Neural cell (in vitro differentiated cells): Measurements from ENCODE around the gene TPPP. TPM values are rescaled to one million over a fixed set of nuclear protein-coding genes. Genes with fewer than 3 reads are reported as not detected.

Experiments
- H2AFZ ChIP-seq: fragments of 200-600, 300-800 bp; sonication (generic), shearing (Covaris generic); 2 replicates; pipeline ENCODE4 v1.6.0; 2014; ENCODE audit warnings: low read depth, mild to moderate bottlenecking, antibody characterized with exemption, low read length, moderate library complexity
- H3F3A ChIP-seq: fragments of 200-600 bp; shearing (Covaris generic); 2 replicates; pipeline ENCODE4 v1.6.1; 2016; ENCODE audit warnings: mild to moderate bottlenecking, moderate library complexity, mixed read lengths, antibody characterized with exemption, low read length; ENCODE audit not compliant: insufficient read depth, poor library complexity, severe bottlenecking
- H3K27ac ChIP-seq: fragments of 200-600, 300-800 bp; sonication (generic), shearing (Covaris generic); 2 replicates; pipeline ENCODE4 v1.5.1; 2014; ENCODE audit warnings: mild to moderate bottlenecking, low read length, moderate library complexity
- H3K27me3 ChIP-seq: fragments of 300-800, 200-600 bp; sonication (generic), shearing (Covaris generic); 2 replicates; pipeline ENCODE4 v1.6.0; 2014; ENCODE audit warnings: mild to moderate bottlenecking, low read depth, low read length, moderate library complexity; ENCODE audit not compliant: insufficient read depth
- H3K36me3 ChIP-seq: fragments of 300-800, 200-600 bp; sonication (generic), shearing (Covaris generic); 2 replicates; pipeline ENCODE4 v1.5.1; 2014; ENCODE audit warnings: mild to moderate bottlenecking, antibody characterized with exemption, low read length, moderate library complexity; ENCODE audit not compliant: insufficient read depth
- H3K4me2 ChIP-seq: fragments of 300-800, 200-600 bp; sonication (generic), shearing (Covaris generic); 2 replicates; pipeline ENCODE4 v1.6.0; 2014; ENCODE audit warnings: mild to moderate bottlenecking, low read length
- H3K4me3 ChIP-seq: fragments of 300-800, 200-600 bp; sonication (generic), shearing (Covaris generic); 2 replicates; pipeline ENCODE4 v1.5.1; 2014; ENCODE audit warnings: mild to moderate bottlenecking, low read length, moderate library complexity
- H3K79me2 ChIP-seq: fragments of 200-600 bp; shearing (Covaris generic); replicated peaks from 2 replicates; pipeline ENCODE4 v1.6.0; 2014; ENCODE audit warnings: mild to moderate bottlenecking, low read length, moderate library complexity; ENCODE audit not compliant: insufficient read depth
- H3K9ac ChIP-seq: fragments of 300-800, 200-600 bp; sonication (generic), shearing (Covaris generic); 2 replicates; pipeline ENCODE4 v1.6.1; 2016; ENCODE audit warnings: mild to moderate bottlenecking, low read length, mixed read lengths
- H3K9me2 ChIP-seq: fragments of 200-600 bp; shearing (Covaris generic); 2 replicates; pipeline ENCODE4 v1.6.1; 2016; ENCODE audit warnings: mild to moderate bottlenecking, low read length, mixed read lengths; ENCODE audit not compliant: insufficient read depth
- H3K9me3 ChIP-seq: fragments of 200-600, 300-800 bp; sonication (generic), shearing (Covaris generic); 2 replicates; pipeline ENCODE4 v1.6.1; 2016; ENCODE audit warnings: mild to moderate bottlenecking, mixed run types, low read length, moderate library complexity, mixed read lengths
- H4K20me1 ChIP-seq: fragments of 200-600 bp; shearing (Covaris generic); 2 replicates; pipeline ENCODE4 v1.6.1; 2016; ENCODE audit warnings: mild to moderate bottlenecking, mixed run types; ENCODE audit not compliant: insufficient read depth
- CTCF ChIP-seq: fragments of 450-650 bp; IDR thresholded peaks from 2 replicates; pipeline ENCODE4 v1.5.1; 2014; ENCODE audit warnings: antibody characterized with exemption, mild to moderate bottlenecking, moderate library complexity; ENCODE audit not compliant: poor library complexity, severe bottlenecking
- EP300 ChIP-seq: fragments of 450-650 bp; conservative IDR thresholded peaks from 2 replicates; pipeline ENCODE4 v1.6.1; 2014; ENCODE audit warnings: antibody characterized with exemption, mild to moderate bottlenecking, moderate library complexity; ENCODE audit not compliant: poor library complexity, severe bottlenecking
- EZH2 ChIP-seq: fragments of 200-600, 300-800 bp; shearing (Covaris generic), sonication (generic); IDR thresholded peaks from 2 replicates; pipeline ENCODE4 v1.6.1; 2014; ENCODE audit warnings: antibody characterized with exemption, low read length, borderline replicate concordance, mild to moderate bottlenecking; ENCODE audit not compliant: insufficient read depth, poor library complexity, severe bottlenecking
- MXI1 ChIP-seq: fragments of 450-650 bp; conservative IDR thresholded peaks from 2 replicates; pipeline ENCODE4 v1.6.1; 2014; ENCODE audit warnings: antibody characterized with exemption, mild to moderate bottlenecking; ENCODE audit not compliant: poor library complexity, severe bottlenecking
- POLR2AphosphoS5 ChIP-seq: IDR thresholded peaks from 2 replicates; pipeline ENCODE4 v1.6.1; 2012
- RAD21 ChIP-seq: fragments of 450-650 bp; conservative IDR thresholded peaks from 2 replicates; pipeline ENCODE4 v1.6.1; 2014; ENCODE audit warnings: antibody characterized with exemption, mild to moderate bottlenecking, moderate library complexity
- REST ChIP-seq: IDR thresholded peaks from 2 replicates; pipeline ENCODE4 v1.6.1; 2012; ENCODE audit warnings: borderline replicate concordance
- SMC3 ChIP-seq: fragments of 450-650 bp; conservative IDR thresholded peaks from 2 replicates; pipeline ENCODE4 v1.6.1; 2014; ENCODE audit warnings: antibody characterized with exemption, mild to moderate bottlenecking, moderate library complexity; ENCODE audit not compliant: poor library complexity
- TAF1 ChIP-seq: IDR thresholded peaks from 2 replicates; pipeline ENCODE4 v1.6.1; 2012; ENCODE audit warnings: low read depth
- polyA plus RNA-seq: library from polyadenylated mRNA; depleted of rRNA; stranded (reverse); fragments of >200 nt; gene quantifications from 2 replicates; pipeline ENCODE4 v1.2.3, GENCODE V29; 2014

Gene TPPP
- polyA plus RNA-seq, 1 donor from 2014 or later, result 9.9 TPM

GRCh38 chr5:619444-619843, 73.7 kb downstream of the TPPP start:
- no peak for TF ChIP-seq MXI1
- no peak for TF ChIP-seq TAF1
- TF ChIP-seq SMC3, result no peak
- Histone ChIP-seq H3K4me3 (no peak overlapping the region), H3F3A (no peaks in the 10 kb centered on the region), H3K9ac (no peak overlapping the region), H4K20me1 (no peaks in the 10 kb centered on the region), H3K4me2 (no peak overlapping the region), H3K27me3 (no peaks in the 10 kb centered on the region), H3K9me2 (no peaks in the 10 kb centered on the region), H3K27ac (no peak overlapping the region), H2AFZ (no peak overlapping the region), H3K79me2 (peaks cover 8% of the 10 kb centered on the region), H3K36me3 (no peaks in the 10 kb centered on the region), H3K9me3 (no peaks in the 10 kb centered on the region)

GRCh38 chr5:618450-618849, 74.7 kb downstream of the TPPP start:
- TF ChIP-seq RAD21 (no peak), EP300 (no peak), EZH2 (no peak), SMC3 (no peak), CTCF (no peak), MXI1 (no peak), POLR2AphosphoS5 (no peak), REST (no peak), TAF1 (no peak)
- Histone ChIP-seq H2AFZ (no peak overlapping the region), H4K20me1 (no peaks in the 10 kb centered on the region), H3K27me3 (no peaks in the 10 kb centered on the region), H3K9me2 (no peaks in the 10 kb centered on the region), H3K4me3 (no peak overlapping the region), H3K27ac (no peak overlapping the region), H3K9ac (no peak overlapping the region), H3K9me3 (no peaks in the 10 kb centered on the region), H3K79me2 (peaks cover 12% of the 10 kb centered on the region), H3K36me3 (no peaks in the 10 kb centered on the region), H3K4me2 (no peak overlapping the region), H3F3A (no peaks in the 10 kb centered on the region)

GRCh38 chr5:617896-618295, 75.3 kb downstream of the TPPP start:
- Histone ChIP-seq H3K9me2 (no peaks in the 10 kb centered on the region), H3K36me3 (no peaks in the 10 kb centered on the region), H3K27me3 (no peaks in the 10 kb centered on the region), H3K4me2 (no peak overlapping the region), H3K79me2 (peaks cover 15% of the 10 kb centered on the region), H2AFZ (no peak overlapping the region), H3F3A (no peaks in the 10 kb centered on the region), H3K9me3 (no peaks in the 10 kb centered on the region), H3K9ac (no peak overlapping the region), H3K27ac (no peak overlapping the region), H3K4me3 (no peak overlapping the region), H4K20me1 (no peaks in the 10 kb centered on the region)
- TF ChIP-seq RAD21 (no peak), REST (no peak), EP300 (no peak), MXI1 (no peak), TAF1 (no peak), CTCF (no peak), SMC3 (no peak), POLR2AphosphoS5 (no peak), EZH2 (no peak)
